ENCODE data around the gene GEN1.

GRCh38 chr2:17752892-17753802, 791 bp upstream of the GEN1 start:
- TF ChIP-seq USF1 (IDR thresholded peaks at IDR 0.05) (no peak), NFIC (IDR thresholded peaks at IDR 0.05) (no peak)
